Liver (tissue), 3 donors: Measurements from ENCODE around the gene SLC36A1.

Experiments
- CTCF ChIP-seq: fragments of 150-350 bp; IDR thresholded peaks from 2 replicates; pipeline ENCODE4 v1.5.1; 2017; ENCODE audit warnings: improper control_type of control experiment, low read depth, low read length; ENCODE audit not compliant: missing input control
- EGR1 ChIP-seq, 2 donors: IDR thresholded peaks; 2 replicates each; pipeline ENCODE4 v1.6.1; 2016 to 2018; ENCODE audit warnings: antibody characterized with exemption in 2 of 2, low read depth in 2 of 2
- JUND ChIP-seq, 2 donors: IDR thresholded peaks; 2 replicates each; pipeline ENCODE4 v1.6.1; 2016; ENCODE audit warnings: antibody characterized with exemption in 2 of 2
- RAD21 ChIP-seq, 2 donors: IDR thresholded peaks; 2 replicates each; pipeline ENCODE4 v1.6.1; 2016; ENCODE audit warnings: antibody characterized with exemption in 2 of 2, mild to moderate bottlenecking in 2 of 2
- SP1 ChIP-seq: IDR thresholded peaks from 2 replicates; pipeline ENCODE4 v1.6.1; 2018; ENCODE audit warnings: antibody characterized with exemption, mild to moderate bottlenecking
- TAF1 ChIP-seq: conservative IDR thresholded peaks from 2 replicates; pipeline ENCODE4 v1.6.1; 2016; ENCODE audit warnings: antibody characterized with exemption, mild to moderate bottlenecking
- YY1 ChIP-seq: IDR thresholded peaks from 2 replicates; pipeline ENCODE4 v1.6.1; 2016; ENCODE audit warnings: antibody characterized with exemption, mild to moderate bottlenecking
- TF ChIP-seq, protein P1 (sequence below): IDR thresholded peaks from 2 replicates; pipeline ENCODE4 v1.6.1; 2016; ENCODE audit warnings: antibody characterized with exemption
- TF ChIP-seq, protein P2 (sequence below): IDR thresholded peaks from 2 replicates; pipeline ENCODE4 v1.6.1; 2016; ENCODE audit warnings: antibody characterized with exemption, mild to moderate bottlenecking
- TF ChIP-seq, protein P3 (sequence below): IDR thresholded peaks from 2 replicates; pipeline ENCODE4 v1.6.1; 2016; ENCODE audit warnings: antibody characterized with exemption
- TF ChIP-seq, protein P4 (sequence below): IDR thresholded peaks from 2 replicates; pipeline ENCODE4 v1.6.1; 2016; ENCODE audit warnings: antibody characterized with exemption
- donor health status: healthy.
- donor health status: healthy.

DNA sequence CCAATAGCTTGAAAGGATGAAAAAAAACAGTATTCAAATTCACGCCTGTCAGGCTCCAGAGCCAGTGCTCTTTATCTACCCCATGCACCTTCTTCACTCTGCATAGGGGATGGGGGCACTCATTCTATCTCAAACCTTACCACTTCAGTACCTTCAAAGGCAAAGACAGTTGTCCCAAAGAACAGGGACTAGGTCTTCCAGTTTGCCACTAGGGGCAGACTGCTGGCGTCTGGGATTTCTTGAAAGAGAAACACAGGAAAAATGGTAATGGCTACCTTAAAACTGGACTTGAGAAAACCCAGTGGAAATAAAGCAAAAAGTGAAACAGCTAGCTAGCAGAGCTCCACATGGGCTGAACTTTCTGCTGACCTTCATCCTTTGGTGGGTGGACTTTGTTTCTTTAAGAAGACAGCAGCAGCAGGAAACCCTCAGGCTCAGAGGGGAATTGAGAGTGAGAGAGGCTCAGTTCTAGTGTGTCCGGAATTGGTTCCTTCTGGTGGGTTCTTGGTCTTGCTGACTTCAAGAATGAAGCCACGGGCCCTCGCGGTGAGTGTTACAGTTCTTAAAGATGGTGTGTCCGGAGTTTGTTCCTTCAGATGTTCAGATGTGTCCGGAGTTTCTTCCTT, 41.0 kb upstream of the SLC36A1 start:
- TF ChIP-seq, protein P1, sequence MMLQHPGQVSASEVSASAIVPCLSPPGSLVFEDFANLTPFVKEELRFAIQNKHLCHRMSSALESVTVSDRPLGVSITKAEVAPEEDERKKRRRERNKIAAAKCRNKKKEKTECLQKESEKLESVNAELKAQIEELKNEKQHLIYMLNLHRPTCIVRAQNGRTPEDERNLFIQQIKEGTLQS, result no peak
- TF ChIP-seq CTCF, result peak; percentile 26
- no peak for TF ChIP-seq JUND (IDR thresholded peaks at IDR 0.05)
- TF ChIP-seq, protein P2, sequence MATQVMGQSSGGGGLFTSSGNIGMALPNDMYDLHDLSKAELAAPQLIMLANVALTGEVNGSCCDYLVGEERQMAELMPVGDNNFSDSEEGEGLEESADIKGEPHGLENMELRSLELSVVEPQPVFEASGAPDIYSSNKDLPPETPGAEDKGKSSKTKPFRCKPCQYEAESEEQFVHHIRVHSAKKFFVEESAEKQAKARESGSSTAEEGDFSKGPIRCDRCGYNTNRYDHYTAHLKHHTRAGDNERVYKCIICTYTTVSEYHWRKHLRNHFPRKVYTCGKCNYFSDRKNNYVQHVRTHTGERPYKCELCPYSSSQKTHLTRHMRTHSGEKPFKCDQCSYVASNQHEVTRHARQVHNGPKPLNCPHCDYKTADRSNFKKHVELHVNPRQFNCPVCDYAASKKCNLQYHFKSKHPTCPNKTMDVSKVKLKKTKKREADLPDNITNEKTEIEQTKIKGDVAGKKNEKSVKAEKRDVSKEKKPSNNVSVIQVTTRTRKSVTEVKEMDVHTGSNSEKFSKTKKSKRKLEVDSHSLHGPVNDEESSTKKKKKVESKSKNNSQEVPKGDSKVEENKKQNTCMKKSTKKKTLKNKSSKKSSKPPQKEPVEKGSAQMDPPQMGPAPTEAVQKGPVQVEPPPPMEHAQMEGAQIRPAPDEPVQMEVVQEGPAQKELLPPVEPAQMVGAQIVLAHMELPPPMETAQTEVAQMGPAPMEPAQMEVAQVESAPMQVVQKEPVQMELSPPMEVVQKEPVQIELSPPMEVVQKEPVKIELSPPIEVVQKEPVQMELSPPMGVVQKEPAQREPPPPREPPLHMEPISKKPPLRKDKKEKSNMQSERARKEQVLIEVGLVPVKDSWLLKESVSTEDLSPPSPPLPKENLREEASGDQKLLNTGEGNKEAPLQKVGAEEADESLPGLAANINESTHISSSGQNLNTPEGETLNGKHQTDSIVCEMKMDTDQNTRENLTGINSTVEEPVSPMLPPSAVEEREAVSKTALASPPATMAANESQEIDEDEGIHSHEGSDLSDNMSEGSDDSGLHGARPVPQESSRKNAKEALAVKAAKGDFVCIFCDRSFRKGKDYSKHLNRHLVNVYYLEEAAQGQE, result no peak
- TF ChIP-seq, protein P3, sequence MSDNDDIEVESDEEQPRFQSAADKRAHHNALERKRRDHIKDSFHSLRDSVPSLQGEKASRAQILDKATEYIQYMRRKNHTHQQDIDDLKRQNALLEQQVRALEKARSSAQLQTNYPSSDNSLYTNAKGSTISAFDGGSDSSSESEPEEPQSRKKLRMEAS, result no peak
- TF ChIP-seq YY1, result no peak
- TF ChIP-seq SP1, result no peak
- no peak for TF ChIP-seq TAF1
- TF ChIP-seq, protein P4, sequence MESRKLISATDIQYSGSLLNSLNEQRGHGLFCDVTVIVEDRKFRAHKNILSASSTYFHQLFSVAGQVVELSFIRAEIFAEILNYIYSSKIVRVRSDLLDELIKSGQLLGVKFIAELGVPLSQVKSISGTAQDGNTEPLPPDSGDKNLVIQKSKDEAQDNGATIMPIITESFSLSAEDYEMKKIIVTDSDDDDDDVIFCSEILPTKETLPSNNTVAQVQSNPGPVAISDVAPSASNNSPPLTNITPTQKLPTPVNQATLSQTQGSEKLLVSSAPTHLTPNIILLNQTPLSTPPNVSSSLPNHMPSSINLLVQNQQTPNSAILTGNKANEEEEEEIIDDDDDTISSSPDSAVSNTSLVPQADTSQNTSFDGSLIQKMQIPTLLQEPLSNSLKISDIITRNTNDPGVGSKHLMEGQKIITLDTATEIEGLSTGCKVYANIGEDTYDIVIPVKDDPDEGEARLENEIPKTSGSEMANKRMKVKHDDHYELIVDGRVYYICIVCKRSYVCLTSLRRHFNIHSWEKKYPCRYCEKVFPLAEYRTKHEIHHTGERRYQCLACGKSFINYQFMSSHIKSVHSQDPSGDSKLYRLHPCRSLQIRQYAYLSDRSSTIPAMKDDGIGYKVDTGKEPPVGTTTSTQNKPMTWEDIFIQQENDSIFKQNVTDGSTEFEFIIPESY, result no peak
- TF ChIP-seq RAD21 (IDR thresholded peaks at IDR 0.05), result no peak
- TF ChIP-seq EGR1 (IDR thresholded peaks at IDR 0.05; ENCODE audit: low read depth in 2 of 2), result no peak
